WTC11 (cell line): ENCODE results near the gene CCDC178. TPM values are rescaled to one million over a fixed set of nuclear protein-coding genes. Genes with fewer than 3 reads are reported as not detected.

Experiments
- ATAC-seq: fragments of 200-7000 bp; cut with Tn5 transposase; 2 replicates; pipeline ENCODE4 v1.10.0; 2021; ENCODE audit warnings: mild to moderate bottlenecking, moderate library complexity
- CTCF ChIA-PET: fragments of 300-600 bp; sonication (Branson Sonifier 250); formaldehyde crosslinking; loops from one replicate; lab custom pipeline; 2021; ENCODE audit warnings: antibody characterized with exemption; lab: Charles Lee
- POLR2A ChIA-PET: fragments of 350-600 bp; sonication (Branson Sonifier 250); formaldehyde crosslinking; loops from one replicate; lab custom pipeline; 2021; ENCODE audit warnings: antibody characterized with exemption; lab: Charles Lee
- DNase-seq: peaks from one replicate; pipeline ENCODE4 v3.0.0; 2021; ENCODE audit warnings: low spot score
- H3K27ac Mint-ChIP-seq: 2 replicates; pipeline ENCODE4 v1.8.0; 2021; ENCODE audit warnings: mixed read lengths
- H3K27me3 Mint-ChIP-seq: 2 replicates; pipeline ENCODE4 v1.8.0; 2021; ENCODE audit warnings: low read depth, mild to moderate bottlenecking, moderate library complexity, mixed read lengths
- H3K36me3 Mint-ChIP-seq: 2 replicates; pipeline ENCODE4 v1.8.0; 2021; ENCODE audit warnings: mixed read lengths
- H3K4me1 Mint-ChIP-seq: 2 replicates; pipeline ENCODE4 v1.8.0; 2022; ENCODE audit warnings: mixed read lengths
- H3K4me3 Mint-ChIP-seq: 2 replicates; pipeline ENCODE4 v1.8.0; 2021; ENCODE audit warnings: mild to moderate bottlenecking, moderate library complexity, mixed read lengths
- H3K9me3 Mint-ChIP-seq: 2 replicates; pipeline ENCODE4 v1.8.0; 2021; ENCODE audit warnings: mixed read lengths
- ATF6 ChIP-seq: sonication (generic); formaldehyde crosslinking; IDR thresholded peaks from 2 replicates; pipeline ENCODE4 v1.8.1; 2023; ENCODE audit warnings: mild to moderate bottlenecking, missing genetic modification reagents
- ELF4 ChIP-seq: sonication (generic); formaldehyde crosslinking; IDR thresholded peaks from 2 replicates; pipeline ENCODE4 v1.8.1; 2022; ENCODE audit warnings: low read depth, mild to moderate bottlenecking, moderate library complexity, missing genetic modification reagents
- ESRRA ChIP-seq: sonication (generic); formaldehyde crosslinking; IDR thresholded peaks from 2 replicates; pipeline ENCODE4 v1.8.1; 2022; ENCODE audit warnings: mild to moderate bottlenecking, missing genetic modification reagents, borderline replicate concordance
- ETV6 ChIP-seq: sonication (generic); formaldehyde crosslinking; IDR thresholded peaks from 2 replicates; pipeline ENCODE4 v1.8.1; 2022; ENCODE audit warnings: mild to moderate bottlenecking, missing genetic modification reagents
- FOXJ3 ChIP-seq: sonication (generic); formaldehyde crosslinking; IDR thresholded peaks from 2 replicates; pipeline ENCODE4 v1.9.0; 2021; ENCODE audit warnings: missing genetic modification reagents, mild to moderate bottlenecking, borderline replicate concordance
- IRF1 ChIP-seq: sonication (generic); formaldehyde crosslinking; IDR thresholded peaks from 2 replicates; pipeline ENCODE4 v1.8.0; 2023; ENCODE audit warnings: missing genetic modification reagents
- MAX ChIP-seq: sonication (generic); formaldehyde crosslinking; IDR thresholded peaks from 2 replicates; pipeline ENCODE4 v1.8.0; 2022; ENCODE audit warnings: mild to moderate bottlenecking, missing genetic modification reagents
- NFYB ChIP-seq: sonication (generic); formaldehyde crosslinking; conservative IDR thresholded peaks from 2 replicates; pipeline ENCODE4 v1.8.0; 2022; ENCODE audit warnings: low read depth, missing genetic modification reagents
- RELA ChIP-seq: sonication (generic); formaldehyde crosslinking; IDR thresholded peaks from 2 replicates; pipeline ENCODE4 v1.8.1; 2022; ENCODE audit warnings: missing genetic modification reagents, mild to moderate bottlenecking, borderline replicate concordance
- RORB ChIP-seq: fragments of 250-450 bp; sonication (Bioruptor Pico); IDR thresholded peaks from 2 replicates; pipeline ENCODE4 v1.9.0; 2021; ENCODE audit warnings: mild to moderate bottlenecking
- SOX15 ChIP-seq: fragments of 250-450 bp; sonication (Bioruptor Pico); IDR thresholded peaks from 2 replicates; pipeline ENCODE4 v1.9.0; 2021; ENCODE audit warnings: mild to moderate bottlenecking
- TCF7 ChIP-seq: sonication (generic); formaldehyde crosslinking; IDR thresholded peaks from 2 replicates; pipeline ENCODE4 v1.8.0; 2022; ENCODE audit warnings: mild to moderate bottlenecking, low read depth, missing genetic modification reagents, moderate library complexity
- TP53 ChIP-seq: sonication (generic); formaldehyde crosslinking; IDR thresholded peaks from 2 replicates; pipeline ENCODE4 v1.8.1; 2023; ENCODE audit warnings: mild to moderate bottlenecking, missing genetic modification reagents
- USF2 ChIP-seq: sonication (generic); formaldehyde crosslinking; IDR thresholded peaks from 2 replicates; pipeline ENCODE4 v1.8.1; 2023; ENCODE audit warnings: mild to moderate bottlenecking, missing genetic modification reagents, moderate library complexity
- ZBTB21 ChIP-seq: sonication (generic); formaldehyde crosslinking; IDR thresholded peaks from 2 replicates; pipeline ENCODE4 v1.8.1; 2023; ENCODE audit warnings: mild to moderate bottlenecking, missing genetic modification reagents, borderline replicate concordance
- ZNF263 ChIP-seq: sonication (generic); formaldehyde crosslinking; IDR thresholded peaks from 2 replicates; pipeline ENCODE4 v1.8.1; 2022; ENCODE audit warnings: low read depth, mild to moderate bottlenecking, moderate library complexity, missing genetic modification reagents
- ZNF396 ChIP-seq: fragments of 250-450 bp; sonication (Bioruptor Pico); IDR thresholded peaks from 2 replicates; pipeline ENCODE4 v1.8.0; 2021; ENCODE audit warnings: mild to moderate bottlenecking, moderate library complexity, borderline replicate concordance
- ZNF671 ChIP-seq: fragments of 250-450 bp; sonication (Bioruptor Pico); IDR thresholded peaks from 2 replicates; pipeline ENCODE4 v1.8.0; 2021; ENCODE audit warnings: mild to moderate bottlenecking
- total RNA-seq: library from RNA; stranded (reverse); gene quantifications from 3 replicates; pipeline ENCODE4 v1.2.3, GENCODE V29; 2021
- TF ChIP-seq, protein P1 (sequence below): fragments of 250-450 bp; sonication (Bioruptor Pico); IDR thresholded peaks from 2 replicates; pipeline ENCODE4 v1.9.0; 2021; ENCODE audit warnings: moderate library complexity, mild to moderate bottlenecking, inconsistent platforms, borderline replicate concordance
- TF ChIP-seq, protein P2 (sequence below): sonication (generic); formaldehyde crosslinking; IDR thresholded peaks from 2 replicates; pipeline ENCODE4 v1.8.1; 2022; ENCODE audit warnings: mild to moderate bottlenecking, missing genetic modification reagents, moderate library complexity, borderline replicate concordance

The CCDC178 gene
- total RNA-seq, 1 experiment from 2014 or later: 0.20 TPM

DNA sequence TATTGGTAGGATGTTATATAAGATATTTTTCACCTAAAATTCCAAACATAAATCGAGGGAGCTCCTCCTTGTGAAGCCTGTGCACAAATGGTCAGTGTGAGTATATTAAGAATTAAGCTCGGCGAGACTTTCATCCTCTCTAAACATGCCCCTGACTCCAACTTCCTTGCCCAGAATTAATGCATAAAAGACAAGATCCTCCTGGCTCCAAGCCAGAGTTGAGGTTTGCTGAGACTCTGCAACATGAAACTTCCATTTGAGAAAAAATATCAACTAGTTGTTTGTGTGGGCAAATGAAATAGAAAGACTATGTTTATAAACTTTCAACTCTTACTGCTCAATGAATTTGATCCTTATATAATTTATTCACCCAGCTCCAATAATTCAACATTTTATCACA is 68.1 kb downstream of the CCDC178 start (continued):
- TF ChIP-seq, protein P1, sequence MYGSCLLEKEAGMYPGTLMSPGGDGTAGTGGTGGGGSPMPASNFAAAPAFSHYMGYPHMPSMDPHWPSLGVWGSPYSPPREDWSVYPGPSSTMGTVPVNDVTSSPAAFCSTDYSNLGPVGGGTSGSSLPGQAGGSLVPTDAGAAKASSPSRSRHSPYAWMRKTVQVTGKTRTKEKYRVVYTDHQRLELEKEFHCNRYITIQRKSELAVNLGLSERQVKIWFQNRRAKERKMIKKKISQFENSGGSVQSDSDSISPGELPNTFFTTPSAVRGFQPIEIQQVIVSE (CRISPR knock-in tag): no peak
- no peak for TF ChIP-seq SOX15 (CRISPR knock-in tag)
- no peak for TF ChIP-seq ZNF671 (CRISPR knock-in tag)
- no peak for TF ChIP-seq ETV6 (CRISPR knock-in tag)

DNA sequence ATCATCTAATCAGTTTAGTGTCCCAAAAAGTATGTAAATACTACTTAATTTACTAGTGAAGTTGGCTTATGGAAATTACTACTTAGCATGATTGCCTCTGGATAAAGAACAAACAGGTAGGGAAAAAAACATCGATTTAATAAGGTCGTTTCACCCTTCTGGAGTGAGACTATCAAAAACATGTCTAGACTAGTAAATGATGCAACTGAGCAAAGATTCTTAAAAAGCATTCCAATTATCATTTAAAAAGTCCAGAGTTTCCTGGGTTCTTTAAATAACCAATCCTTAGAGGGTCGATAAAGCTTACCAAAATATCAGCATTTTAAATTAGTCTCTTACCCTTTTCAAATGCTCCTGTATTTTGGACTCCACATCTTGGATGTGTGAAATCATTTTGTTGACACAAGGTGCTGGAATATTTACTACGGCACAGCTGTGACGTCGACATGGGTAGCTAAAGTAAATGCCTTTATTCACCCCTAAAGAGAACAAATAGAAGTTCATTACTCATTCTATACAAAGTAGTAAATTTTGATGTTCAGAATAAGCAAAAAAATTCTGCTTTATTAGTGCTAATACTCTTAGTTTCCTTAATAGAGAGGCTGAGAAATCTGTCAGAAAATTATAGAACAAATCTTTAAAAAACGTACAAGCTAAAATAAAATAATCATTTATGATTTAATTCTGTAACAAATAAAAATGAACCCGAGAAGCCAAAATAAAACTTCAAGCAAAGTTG is 70.6 kb downstream of the CCDC178 start:
- CTCF ChIA-PET: no interaction called here
- ATAC-seq: no peak
- H3K27ac Mint-ChIP-seq: no peak overlapping the region

GRCh38 chr18:33356735-33357134 is 83.8 kb downstream of the CCDC178 start:
- peaks cover 5% of the 10 kb centered on the region for H3K9me3 Mint-ChIP-seq
- H3K4me1 Mint-ChIP-seq: peaks cover 24% of the 10 kb centered on the region
- DNase-seq (no peak), ATAC-seq (peak; percentile 85)
- H3K27ac Mint-ChIP-seq: peak overlapping the region; percentile 21
- TF ChIP-seq IRF1 (CRISPR knock-in tag) (no peak), TP53 (CRISPR knock-in tag) (no peak), ZNF396 (CRISPR knock-in tag) (no peak), MAX (CRISPR knock-in tag) (no peak), ESRRA (CRISPR knock-in tag) (no peak), RORB (no peak), NFYB (CRISPR knock-in tag) (no peak)
- TF ChIP-seq, protein P2, sequence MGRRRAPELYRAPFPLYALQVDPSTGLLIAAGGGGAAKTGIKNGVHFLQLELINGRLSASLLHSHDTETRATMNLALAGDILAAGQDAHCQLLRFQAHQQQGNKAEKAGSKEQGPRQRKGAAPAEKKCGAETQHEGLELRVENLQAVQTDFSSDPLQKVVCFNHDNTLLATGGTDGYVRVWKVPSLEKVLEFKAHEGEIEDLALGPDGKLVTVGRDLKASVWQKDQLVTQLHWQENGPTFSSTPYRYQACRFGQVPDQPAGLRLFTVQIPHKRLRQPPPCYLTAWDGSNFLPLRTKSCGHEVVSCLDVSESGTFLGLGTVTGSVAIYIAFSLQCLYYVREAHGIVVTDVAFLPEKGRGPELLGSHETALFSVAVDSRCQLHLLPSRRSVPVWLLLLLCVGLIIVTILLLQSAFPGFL (CRISPR knock-in tag): no peak
- TF ChIP-seq, protein P1 (CRISPR knock-in tag): no peak
- CTCF ChIA-PET: interaction anchor here (0.7 kb wide), 1 partner anchor 20 kb away, joined by 3 read pairs; no protein-coding TSS in a partner anchor
- H3K36me3 Mint-ChIP-seq: no peaks in the 10 kb centered on the region
- POLR2A ChIA-PET: interaction anchor here (0.6 kb wide), 1 partner anchor 213 kb away, joined by 3 read pairs; no protein-coding TSS in a partner anchor
- H3K27me3 Mint-ChIP-seq: peaks cover 5% of the 10 kb centered on the region
- peak overlapping the region; percentile 10; the same call in 1 of the 2 replicates for H3K4me3 Mint-ChIP-seq

More for the DNA sequence above, 70.6 kb downstream of the CCDC178 start:
- H3K4me3 Mint-ChIP-seq: no peak overlapping the region
- no peaks in the 10 kb centered on the region for H3K9me3 Mint-ChIP-seq
- TF ChIP-seq ZBTB21 (no peak), USF2 (CRISPR knock-in tag) (no peak), FOXJ3 (CRISPR knock-in tag) (no peak), MAX (CRISPR knock-in tag) (no peak), ELF4 (CRISPR knock-in tag) (no peak), ESRRA (CRISPR knock-in tag) (no peak), ATF6 (no peak), NFYB (CRISPR knock-in tag) (no peak), RORB (no peak), RELA (no peak), ZNF263 (CRISPR knock-in tag) (no peak), SOX15 (CRISPR knock-in tag) (no peak), TCF7 (CRISPR knock-in tag) (no peak)
- TF ChIP-seq, protein P1 (CRISPR knock-in tag): no peak
- DNase-seq: no peak
- no peaks in the 10 kb centered on the region for H3K36me3 Mint-ChIP-seq
- no peaks in the 10 kb centered on the region for H3K27me3 Mint-ChIP-seq
- H3K4me1 Mint-ChIP-seq: peaks cover 10% of the 10 kb centered on the region
- POLR2A ChIA-PET: no interaction called here
